Measurements from ENCODE around the gene LRP4. TPM values are rescaled to one million over a fixed set of nuclear protein-coding genes. Genes with fewer than 3 reads are reported as not detected.

The LRP4 gene
- total and polyA plus RNA-seq, 3 experiments from 2014 or later: 0.27 to 0.35 TPM; not detected in 1

- CTCF ChIA-PET: interaction anchor here (0.9 to 1.4 kb wide), 4 partner anchors 11 to 238 kb away, joined by 3 to 4 read pairs (median 3); no protein-coding TSS in a partner anchor
- peaks cover 53% of the 10 kb centered on the region for H3K27me3 ChIP-seq (ENCODE audit: insufficient read depth, low read length, poor library complexity, severe bottlenecking)
- H3K9me3 ChIP-seq (ENCODE audit: low read length): no peaks in the 10 kb centered on the region
These were observed 1.1 kb downstream of the LRP4 start for GRCh38 chr11:46917109-46917761.

GRCh38 chr11:46916286-46917108 is 1.9 kb downstream of the LRP4 start:
- CTCF ChIA-PET: interaction anchor here (0.9 to 1.4 kb wide), 4 partner anchors 10 to 239 kb away, joined by 3 to 4 read pairs (median 3); no protein-coding TSS in a partner anchor
- peak overlapping the region in 2 of 8 donors; percentile 18 to 19 for H3K27ac Mint-ChIP-seq
- H3K27ac ChIP-seq (ENCODE audit: low read depth, low read length): no peak overlapping the region
- peaks cover 20% of the 10 kb centered on the region for H3K4me1 ChIP-seq (ENCODE audit: insufficient read depth, low read length)
- H3K9me3 Mint-ChIP-seq: no peaks in the 10 kb centered on the region
- H3K36me3 ChIP-seq (ENCODE audit: insufficient read depth, low read length): no peaks in the 10 kb centered on the region
- peaks cover 53% of the 10 kb centered on the region for H3K27me3 ChIP-seq (ENCODE audit: insufficient read depth, low read length, poor library complexity, severe bottlenecking)
- peak overlapping the region; percentile 66 for H3K4me3 ChIP-seq (ENCODE audit: low read length)
- H3K36me3 Mint-ChIP-seq: no peaks in the 10 kb centered on the region
- no peaks in the 10 kb centered on the region for H3K9me3 ChIP-seq (ENCODE audit: low read length)
- peak in 1 of 5 donors; percentile 9 for DNase-seq
- H3K4me1 Mint-ChIP-seq: peaks cover 28 to 32% (median 28%) of the 10 kb centered on the region in 3 donors
- peak overlapping the region; percentile 75 to 89 (median 81) for H3K4me3 Mint-ChIP-seq
- POLR2A ChIA-PET: interaction anchor here (0.6 to 0.7 kb wide), 2 partner anchors 358 to 673 kb away, joined by 3 to 4 read pairs; no protein-coding TSS in a partner anchor
- peaks cover 37 to 71% of the 10 kb centered on the region in 2 donors for H3K27me3 Mint-ChIP-seq

More at GRCh38 chr11:46917109-46917761, 1.1 kb downstream of the LRP4 start:
- Histone ChIP-seq H3K36me3 (ENCODE audit: insufficient read depth, low read length) (no peaks in the 10 kb centered on the region), H3K4me1 (ENCODE audit: insufficient read depth, low read length) (peaks cover 20% of the 10 kb centered on the region), H3K27ac (ENCODE audit: low read depth, low read length) (no peak overlapping the region), H3K4me3 (ENCODE audit: low read length) (peak overlapping the region; percentile 66)
- POLR2A ChIA-PET: interaction anchor here (0.6 to 0.7 kb wide), 3 partner anchors 68 to 674 kb away, joined by 3 to 4 read pairs (median 3); no protein-coding TSS in a partner anchor
- Mint-ChIP-seq H3K27ac (peak overlapping the region in 1 of 8 donors; percentile 19), H3K27me3 (peaks cover 37 to 68% of the 10 kb centered on the region in 2 donors), H3K36me3 (no peaks in the 10 kb centered on the region), H3K9me3 (no peaks in the 10 kb centered on the region), H3K4me1 (peaks cover 28 to 32% (median 28%) of the 10 kb centered on the region in 3 donors), H3K4me3 (peak overlapping the region; percentile 75 to 89 (median 81))
- peak in 2 of 5 donors; percentile 9 to 16 for DNase-seq

DNA sequence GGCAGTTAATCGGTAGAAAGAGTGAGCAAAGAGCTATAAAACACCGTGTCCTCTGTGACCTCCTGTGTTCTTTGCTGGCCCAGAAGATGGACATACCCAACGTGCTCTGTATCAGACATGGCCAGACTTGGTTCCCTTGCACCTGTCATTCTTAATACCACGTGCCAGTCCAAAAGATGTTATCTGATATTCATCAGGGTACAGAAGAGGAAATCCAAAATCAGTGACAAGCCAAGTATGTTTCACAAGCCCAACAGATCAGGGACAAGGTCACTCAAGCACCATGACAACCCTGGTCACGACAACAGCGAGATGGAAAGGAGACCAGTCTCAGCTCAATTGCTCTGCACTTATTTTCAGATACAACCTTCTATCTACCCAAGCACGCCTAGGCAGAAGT is 3.4 kb downstream of the LRP4 start:
- Mint-ChIP-seq H3K4me3 (peak overlapping the region in 1 of 7 donors; percentile 9), H3K27ac (no peak overlapping the region), H3K9me3 (no peaks in the 10 kb centered on the region), H3K4me1 (peaks cover 26 to 30% (median 26%) of the 10 kb centered on the region in 3 donors), H3K27me3 (peaks cover 39 to 81% of the 10 kb centered on the region in 2 donors), H3K36me3 (no peaks in the 10 kb centered on the region)
- Histone ChIP-seq H3K9me3 (ENCODE audit: low read length) (no peaks in the 10 kb centered on the region), H3K4me1 (ENCODE audit: insufficient read depth, low read length) (peaks cover 20% of the 10 kb centered on the region), H3K27ac (ENCODE audit: low read depth, low read length) (no peak overlapping the region), H3K36me3 (ENCODE audit: insufficient read depth, low read length) (no peaks in the 10 kb centered on the region), H3K4me3 (ENCODE audit: low read length) (no peak overlapping the region), H3K27me3 (ENCODE audit: insufficient read depth, low read length, poor library complexity, severe bottlenecking) (peaks cover 53% of the 10 kb centered on the region)
- no peak for DNase-seq
- ChIA-PET CTCF (no interaction called here), POLR2A (no interaction called here)

- H3K4me1 ChIP-seq (ENCODE audit: insufficient read depth, low read length): peaks cover 20% of the 10 kb centered on the region
- no peak for DNase-seq
- ChIA-PET POLR2A (no interaction called here), CTCF (interaction anchor here (1.1 kb wide), 1 partner anchor 239 kb away, joined by 3 read pairs; no protein-coding TSS in a partner anchor)
- peaks cover 39 to 79% of the 10 kb centered on the region in 2 donors for H3K27me3 Mint-ChIP-seq
- H3K27ac ChIP-seq (ENCODE audit: low read depth, low read length): no peak overlapping the region
- peaks cover 50% of the 10 kb centered on the region for H3K27me3 ChIP-seq (ENCODE audit: insufficient read depth, low read length, poor library complexity, severe bottlenecking)
- H3K4me3 ChIP-seq (ENCODE audit: low read length): no peak overlapping the region
- H3K9me3 ChIP-seq (ENCODE audit: low read length): no peaks in the 10 kb centered on the region
- no peaks in the 10 kb centered on the region for H3K36me3 Mint-ChIP-seq
- H3K27ac Mint-ChIP-seq: no peak overlapping the region
- no peak overlapping the region for H3K4me3 Mint-ChIP-seq
- peaks cover 21 to 24% (median 22%) of the 10 kb centered on the region in 3 donors for H3K4me1 Mint-ChIP-seq
- no peaks in the 10 kb centered on the region for H3K36me3 ChIP-seq (ENCODE audit: insufficient read depth, low read length)
- H3K9me3 Mint-ChIP-seq: no peaks in the 10 kb centered on the region
These were observed 4.0 kb downstream of the LRP4 start for GRCh38 chr11:46914363-46914762.

DNA sequence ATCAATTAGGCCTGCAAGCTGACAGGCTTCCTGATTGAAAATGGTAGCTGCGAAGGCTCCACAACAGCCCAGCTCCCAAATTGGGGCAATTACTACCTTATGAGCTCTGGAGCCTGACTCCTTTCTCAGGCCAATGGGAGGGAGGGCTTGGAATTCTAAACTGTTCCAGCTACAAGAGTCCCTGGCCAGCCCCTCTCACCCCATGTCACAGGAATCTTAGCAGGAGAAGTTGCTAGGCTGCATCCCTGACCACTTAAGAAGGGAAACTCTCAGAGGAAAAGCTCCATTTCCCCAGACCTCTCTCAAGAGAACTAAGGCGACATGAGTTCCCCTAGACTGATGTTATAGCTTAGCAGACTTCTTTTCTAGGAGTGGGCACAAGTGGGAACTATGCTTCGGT is 4.9 kb downstream of the LRP4 start:
- Histone ChIP-seq H3K36me3 (ENCODE audit: insufficient read depth, low read length) (no peaks in the 10 kb centered on the region), H3K9me3 (ENCODE audit: low read length) (no peaks in the 10 kb centered on the region), H3K27me3 (ENCODE audit: insufficient read depth, low read length, poor library complexity, severe bottlenecking) (peaks cover 42% of the 10 kb centered on the region), H3K4me1 (ENCODE audit: insufficient read depth, low read length) (peaks cover 15% of the 10 kb centered on the region), H3K27ac (ENCODE audit: low read depth, low read length) (no peak overlapping the region), H3K4me3 (ENCODE audit: low read length) (no peak overlapping the region)
- ChIA-PET CTCF (interaction anchor here (1.1 to 1.3 kb wide), 2 partner anchors 16 to 239 kb away, joined by 3 to 5 read pairs; no protein-coding TSS in a partner anchor), POLR2A (no interaction called here)
- no peaks in the 10 kb centered on the region for H3K36me3 Mint-ChIP-seq
- no peak for DNase-seq
- H3K4me1 Mint-ChIP-seq: peaks cover 14 to 16% (median 14%) of the 10 kb centered on the region in 3 donors
- no peaks in the 10 kb centered on the region for H3K9me3 Mint-ChIP-seq
- peaks cover 33 to 71% of the 10 kb centered on the region in 2 donors for H3K27me3 Mint-ChIP-seq
- no peak overlapping the region for H3K27ac Mint-ChIP-seq
- H3K4me3 Mint-ChIP-seq: no peak overlapping the region

DNA sequence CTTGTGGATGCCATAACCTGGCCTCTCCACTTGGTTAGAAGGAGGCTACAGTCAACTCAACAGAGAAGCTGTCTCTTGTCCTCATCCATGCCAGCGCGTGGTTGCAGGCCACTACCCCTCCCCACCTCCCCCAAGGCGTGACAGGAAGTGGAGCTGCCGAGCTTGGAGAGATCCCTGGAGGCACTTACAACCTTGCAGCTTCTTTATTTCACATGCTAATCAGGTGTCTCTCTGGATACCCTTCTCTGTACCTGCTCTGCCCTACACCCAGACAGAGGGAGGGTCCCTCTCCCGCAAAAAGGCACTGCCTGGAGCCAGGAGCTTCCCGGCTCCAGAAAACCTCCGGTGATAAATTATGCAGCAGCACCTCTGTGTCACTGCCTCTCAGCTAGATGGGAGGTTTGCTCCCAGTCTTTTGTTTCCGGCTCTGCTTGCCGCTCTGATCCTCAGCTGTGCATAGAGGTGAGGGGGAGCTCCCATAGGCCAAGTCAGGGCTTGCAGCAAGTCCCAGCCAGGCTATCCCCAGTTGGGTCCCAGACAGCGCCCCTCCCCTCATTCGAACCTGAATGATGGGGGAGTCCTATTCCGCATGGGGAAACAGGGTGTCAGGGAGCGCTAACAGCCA is 5.7 kb downstream of the LRP4 start:
- no peak overlapping the region for H3K27ac Mint-ChIP-seq
- no peak for DNase-seq
- peaks cover 11 to 13% (median 12%) of the 10 kb centered on the region in 3 donors for H3K4me1 Mint-ChIP-seq
- ChIA-PET CTCF (interaction anchor here (1.3 kb wide), 1 partner anchor 17 kb away, joined by 5 read pairs; no protein-coding TSS in a partner anchor), POLR2A (no interaction called here)
- H3K36me3 ChIP-seq (ENCODE audit: insufficient read depth, low read length): no peaks in the 10 kb centered on the region
- H3K9me3 ChIP-seq (ENCODE audit: low read length): no peaks in the 10 kb centered on the region
- H3K27ac ChIP-seq (ENCODE audit: low read depth, low read length): no peak overlapping the region
- H3K9me3 Mint-ChIP-seq: no peaks in the 10 kb centered on the region
- H3K4me3 Mint-ChIP-seq: no peak overlapping the region
- H3K4me3 ChIP-seq (ENCODE audit: low read length): no peak overlapping the region
- H3K27me3 Mint-ChIP-seq: peaks cover 31 to 68% of the 10 kb centered on the region in 2 donors
- no peaks in the 10 kb centered on the region for H3K36me3 Mint-ChIP-seq
- peaks cover 13% of the 10 kb centered on the region for H3K4me1 ChIP-seq (ENCODE audit: insufficient read depth, low read length)
- H3K27me3 ChIP-seq (ENCODE audit: insufficient read depth, low read length, poor library complexity, severe bottlenecking): peaks cover 40% of the 10 kb centered on the region

- no peaks in the 10 kb centered on the region for H3K9me3 Mint-ChIP-seq
- Histone ChIP-seq H3K4me3 (ENCODE audit: low read length) (no peak overlapping the region), H3K9me3 (ENCODE audit: low read length) (no peaks in the 10 kb centered on the region), H3K27ac (ENCODE audit: low read depth, low read length) (no peak overlapping the region), H3K27me3 (ENCODE audit: insufficient read depth, low read length, poor library complexity, severe bottlenecking) (no peaks in the 10 kb centered on the region), H3K4me1 (ENCODE audit: insufficient read depth, low read length) (no peaks in the 10 kb centered on the region), H3K36me3 (ENCODE audit: insufficient read depth, low read length) (no peaks in the 10 kb centered on the region)
- H3K4me3 Mint-ChIP-seq: no peak overlapping the region
- no peak overlapping the region for H3K27ac Mint-ChIP-seq
- peaks cover 4 to 34% of the 10 kb centered on the region in 2 donors for H3K27me3 Mint-ChIP-seq
- H3K36me3 Mint-ChIP-seq: no peaks in the 10 kb centered on the region
- ChIA-PET CTCF (no interaction called here), POLR2A (no interaction called here)
- no peak for DNase-seq
- no peaks in the 10 kb centered on the region for H3K4me1 Mint-ChIP-seq
These were observed 10.7 kb downstream of the LRP4 start for GRCh38 chr11:46907606-46908005.
